Activated CD4-positive, alpha-beta T cell treated with anti-CD3 and anti-CD28 coated beads, Interleukin-2, amount 50 U/mL, for 48 hours (primary cell): ENCODE measurements around the gene RRP7A.
"Not testable (repeated sequence)": the region's sequence is repeated elsewhere in the genome, so short reads cannot be mapped to it uniquely, and the experiment has no call there.

Experiments
- DNase-seq, 2 experiments: peaks; one replicate each; pipeline ENCODE4 v3.0.0-alpha.2; 2020

Gene RRP7A

DNA sequence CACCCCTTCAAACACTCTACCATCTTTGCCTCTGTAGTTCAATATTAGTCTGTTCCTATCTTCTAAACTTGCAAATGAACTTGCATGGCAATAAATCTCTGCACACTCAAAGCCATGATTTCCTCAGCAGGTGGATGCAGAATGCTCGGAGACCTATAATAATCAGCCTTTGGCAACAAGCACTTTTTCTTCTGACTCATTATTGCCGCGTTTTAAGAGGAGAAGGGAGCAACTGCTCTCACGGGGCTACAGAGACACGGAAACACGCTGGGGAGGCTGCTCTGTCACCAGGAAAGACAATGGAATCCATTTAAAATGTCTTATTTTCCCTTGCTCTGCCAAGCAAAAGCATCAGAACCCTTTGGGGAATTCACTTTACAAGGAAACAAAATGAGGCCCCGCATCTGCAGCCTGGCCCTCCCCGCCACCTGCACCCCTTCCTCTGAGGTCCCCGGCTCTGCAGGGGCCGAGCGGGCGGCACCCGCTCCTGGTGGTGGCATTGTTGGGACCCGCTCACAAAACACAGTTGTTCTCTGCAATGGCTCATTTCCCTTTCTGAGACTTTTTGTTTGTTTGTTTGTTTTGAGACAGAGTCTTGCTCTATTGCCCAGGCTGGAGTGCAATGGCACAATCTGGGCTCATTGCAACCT is 15.6 kb upstream of the RRP7A start:
- not testable (repeated sequence) for DNase-seq

DNA sequence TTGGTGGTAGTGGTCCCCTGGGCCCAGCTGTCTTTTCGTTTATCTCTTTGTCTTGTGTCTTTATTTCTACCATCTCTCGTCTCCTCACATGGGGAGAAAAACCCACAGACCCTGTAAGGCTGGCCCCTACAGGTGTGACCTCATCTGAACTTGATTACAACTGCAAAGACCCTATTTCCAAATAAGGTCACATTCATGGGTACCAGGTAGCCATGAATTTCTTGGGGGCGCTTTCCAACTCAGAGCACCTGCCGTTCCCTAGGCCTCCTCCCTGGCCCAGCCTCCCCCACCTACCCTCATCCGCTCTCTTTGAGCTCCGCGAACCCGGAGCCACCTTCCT is 14.0 kb upstream of the RRP7A start:
- no peak for DNase-seq

DNA sequence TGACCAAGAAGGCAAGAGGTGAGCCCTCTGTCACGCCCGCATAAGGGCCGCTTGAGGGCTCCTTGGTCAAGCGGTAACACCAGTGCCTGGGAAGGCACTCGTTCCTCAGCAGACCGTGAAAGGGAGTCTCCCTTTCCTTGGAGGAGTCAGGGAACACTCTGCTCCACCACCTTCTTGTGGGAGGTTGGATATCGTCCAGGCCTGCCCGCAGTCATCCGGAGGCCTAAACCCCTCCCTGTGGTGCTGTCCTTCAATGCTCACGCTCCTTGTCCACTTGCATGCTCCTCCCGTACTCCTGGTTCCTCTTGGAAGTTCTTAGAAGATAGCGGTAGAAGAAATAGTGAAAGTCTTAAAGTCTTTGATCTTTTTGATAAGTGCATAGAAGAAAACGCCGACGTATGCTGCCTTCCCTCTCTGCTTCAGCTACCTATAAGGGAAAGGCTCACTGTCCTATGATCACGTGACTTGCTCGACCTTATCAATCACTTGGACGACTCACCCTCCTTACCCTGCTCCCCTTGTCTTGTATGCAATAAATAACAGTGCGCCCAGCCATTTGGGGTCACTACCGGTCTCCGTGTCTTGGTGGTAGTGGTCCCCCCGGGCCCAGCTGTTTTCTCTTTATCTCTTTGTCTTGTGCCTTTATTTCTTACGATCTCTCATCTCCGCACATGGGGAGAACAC is 11.9 kb upstream of the RRP7A start:
- not testable (repeated sequence) for DNase-seq

DNA sequence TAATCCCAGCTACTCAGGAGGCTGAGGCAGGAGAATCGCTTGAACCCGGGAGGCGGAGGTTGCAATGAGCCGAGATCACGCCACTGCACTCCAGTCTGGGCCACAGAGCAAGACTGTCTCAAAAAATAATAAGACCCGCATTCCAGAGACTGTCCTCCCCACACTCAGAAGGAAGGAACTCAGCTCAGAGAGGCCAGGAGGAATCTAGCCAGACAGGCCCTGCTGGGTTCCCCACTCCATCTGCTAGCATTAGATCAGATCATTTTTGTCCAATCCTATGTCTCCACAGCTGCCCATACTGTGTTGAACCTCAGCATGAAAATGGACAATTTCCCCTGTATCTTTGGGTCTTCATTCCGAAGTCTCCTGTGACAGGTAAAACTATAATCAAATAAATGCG is 9.8 kb upstream of the RRP7A start:
- not testable (repeated sequence) for DNase-seq

DNA sequence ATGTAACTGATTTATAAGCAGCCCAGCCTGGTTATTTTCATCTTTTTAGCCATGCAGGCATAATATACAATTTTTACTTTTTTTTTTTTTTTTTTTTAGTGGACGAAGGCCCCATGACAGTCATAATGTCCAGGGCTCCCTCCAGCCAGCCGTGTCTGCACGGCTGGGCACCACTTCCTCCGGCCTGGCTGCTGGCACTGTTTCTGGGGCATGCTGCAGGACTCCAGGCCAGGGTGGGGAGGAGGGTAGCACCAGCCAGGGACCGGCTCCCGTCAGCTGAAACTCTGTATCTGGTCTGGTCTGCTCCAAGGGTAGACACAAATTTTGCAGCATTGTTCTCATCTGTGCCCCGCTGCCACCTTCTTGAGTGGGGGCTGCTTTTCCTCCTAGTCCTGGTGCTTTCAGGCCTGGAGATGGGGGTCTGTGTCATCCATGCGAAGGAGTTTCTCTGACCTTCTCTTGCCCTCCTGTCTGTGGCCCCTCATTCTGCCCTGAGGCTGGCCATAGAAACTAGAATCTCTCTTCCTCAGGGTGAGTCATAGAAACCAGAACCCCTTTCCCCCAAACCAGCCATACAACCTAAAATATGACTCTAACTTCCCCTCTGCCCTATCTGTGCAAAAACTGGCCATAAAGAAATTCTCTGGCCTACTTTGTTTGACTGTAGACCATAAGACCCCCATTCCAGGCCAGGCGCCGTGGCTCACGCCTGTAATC is 9.2 kb upstream of the RRP7A start:
- DNase-seq, result no peak

DNA sequence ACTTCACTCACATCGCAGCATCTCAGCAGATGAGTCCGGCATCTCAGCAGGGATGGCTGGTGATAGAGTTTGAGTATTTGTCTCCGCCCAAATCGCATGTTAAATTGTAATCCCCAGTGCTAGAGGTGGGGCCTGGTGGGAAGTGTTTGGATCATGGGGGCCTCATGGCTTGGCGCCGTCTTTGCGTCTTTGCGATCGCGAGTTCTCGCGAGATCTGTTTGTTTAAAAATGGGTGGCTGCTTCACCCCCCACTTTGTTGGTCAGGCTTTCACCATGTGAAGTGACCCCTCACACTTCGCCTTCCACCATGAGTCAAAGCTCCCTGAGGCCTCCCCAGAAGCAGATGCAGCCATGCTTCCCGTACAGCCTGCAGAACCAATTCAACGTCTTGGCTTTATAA is 3.0 kb upstream of the RRP7A start:
- no peak for DNase-seq

DNA sequence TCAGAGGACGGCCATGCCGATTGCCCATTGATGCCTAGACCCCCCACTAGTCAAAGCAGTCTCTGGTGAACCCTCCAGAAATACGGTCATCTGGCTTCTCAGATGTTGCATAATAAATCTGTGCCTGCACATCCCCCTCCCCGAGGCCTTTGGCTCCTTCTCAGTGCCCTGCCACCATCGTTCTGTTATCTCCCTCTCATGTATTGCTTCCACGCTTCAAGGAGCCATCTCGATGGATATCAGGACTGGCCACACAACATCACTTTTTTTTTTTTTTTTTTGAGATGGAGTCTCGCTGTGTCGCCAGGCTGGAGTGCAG is 1.6 kb upstream of the RRP7A start:
- DNase-seq, result no peak

DNA sequence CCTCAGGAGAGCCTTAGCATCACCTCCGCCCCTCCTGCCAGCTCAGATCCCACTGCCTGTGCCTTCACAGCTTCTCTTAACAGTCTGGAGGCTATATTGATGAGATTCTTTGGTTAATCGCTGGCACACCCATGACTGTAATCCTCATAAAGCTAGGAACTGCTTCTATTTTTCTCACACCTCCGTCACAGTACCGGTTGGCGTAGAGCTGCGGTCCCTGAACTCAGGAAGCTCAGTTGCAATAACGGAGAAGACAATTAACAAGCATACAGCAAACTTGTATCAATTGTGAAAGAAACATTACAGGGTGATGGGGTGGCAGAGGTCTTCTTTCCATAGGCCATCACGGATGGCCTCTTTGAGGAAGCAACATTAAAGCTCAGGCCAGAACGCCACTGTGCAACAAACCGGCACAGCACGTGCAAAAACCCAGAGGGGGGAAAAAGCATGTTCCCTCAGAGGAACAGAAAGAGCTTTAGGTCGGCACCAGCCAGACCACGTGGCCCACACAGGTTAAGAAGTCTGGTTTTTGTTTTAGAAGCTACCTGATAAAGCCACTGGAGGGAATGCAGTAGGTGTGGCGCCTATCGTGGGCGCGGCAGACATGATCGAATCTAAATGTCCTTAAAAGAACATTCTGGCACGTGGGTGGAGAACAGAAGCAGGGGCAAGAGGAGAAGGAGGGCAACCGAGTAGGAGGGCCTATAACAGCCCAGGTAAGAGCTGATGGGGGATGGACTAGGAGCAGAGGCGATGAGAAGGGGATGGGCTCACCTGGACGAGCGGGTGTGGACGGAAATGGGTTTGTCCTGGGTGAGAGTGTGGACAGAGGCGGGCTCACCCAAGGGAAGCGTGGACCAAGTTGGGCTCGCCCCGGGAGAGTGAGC is 715 bp downstream of the RRP7A start:
- DNase-seq, result peak in 1 of 2 experiments; percentile 29

DNA sequence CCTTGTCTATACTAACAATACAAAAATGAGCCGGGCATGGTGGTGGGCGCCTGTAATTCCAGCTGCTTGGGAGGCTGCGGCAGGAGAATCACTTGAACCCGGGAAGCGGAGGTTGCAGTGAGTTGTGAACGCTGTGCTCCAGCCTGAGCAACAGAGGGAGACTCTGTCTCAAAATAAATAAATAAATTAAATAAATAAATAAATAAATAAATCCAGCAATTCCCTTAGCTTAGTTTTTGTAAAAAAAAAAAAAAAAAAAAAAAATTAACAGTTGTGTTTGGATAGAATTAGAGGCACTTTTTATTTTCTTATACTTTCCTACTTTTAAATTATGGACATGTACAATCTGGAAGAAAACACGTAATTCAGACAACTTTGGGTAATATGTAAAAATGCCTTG is 2.5 kb downstream of the RRP7A start:
- not testable (repeated sequence) for DNase-seq

DNA sequence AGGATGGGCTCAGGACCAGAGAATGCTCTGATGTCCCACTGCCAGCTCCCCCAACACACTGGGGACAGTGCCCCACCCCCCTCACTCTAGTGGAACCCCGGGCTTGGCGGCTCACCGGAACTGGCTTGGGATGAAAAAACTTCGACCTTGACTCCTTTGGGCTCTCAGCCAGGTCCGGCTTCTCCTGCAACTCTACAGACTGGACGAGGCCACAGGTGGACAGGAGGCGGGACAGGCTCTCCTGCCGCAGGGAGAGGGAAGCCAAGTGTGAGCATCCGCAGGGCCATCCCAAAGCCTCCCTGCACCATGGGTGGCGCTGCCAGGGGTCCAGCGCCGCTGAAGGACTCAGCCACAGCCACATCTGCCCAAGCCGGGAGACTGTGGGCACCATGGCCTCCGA is 3.7 kb downstream of the RRP7A start:
- DNase-seq, result no peak

DNA sequence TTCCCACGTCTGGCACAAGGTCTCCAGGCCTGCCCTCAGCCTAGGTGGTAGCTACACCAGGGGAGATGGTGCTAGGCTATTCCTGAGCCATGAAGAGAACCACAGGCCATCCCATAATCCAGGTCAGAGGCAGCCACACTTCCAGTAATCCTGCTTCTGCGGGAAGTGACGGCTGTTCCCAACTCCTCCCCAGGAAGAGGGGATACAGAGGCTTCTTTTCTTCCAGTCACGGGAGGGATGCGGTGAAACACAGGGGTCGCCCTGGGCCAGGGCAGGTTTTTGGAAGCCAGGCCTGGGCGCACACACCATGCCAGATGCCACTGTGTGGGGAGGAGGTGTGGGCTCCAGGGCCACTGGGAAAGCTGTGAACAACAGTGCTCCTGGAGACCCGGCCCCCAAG is 4.3 kb downstream of the RRP7A start:
- not testable (repeated sequence) for DNase-seq

DNA sequence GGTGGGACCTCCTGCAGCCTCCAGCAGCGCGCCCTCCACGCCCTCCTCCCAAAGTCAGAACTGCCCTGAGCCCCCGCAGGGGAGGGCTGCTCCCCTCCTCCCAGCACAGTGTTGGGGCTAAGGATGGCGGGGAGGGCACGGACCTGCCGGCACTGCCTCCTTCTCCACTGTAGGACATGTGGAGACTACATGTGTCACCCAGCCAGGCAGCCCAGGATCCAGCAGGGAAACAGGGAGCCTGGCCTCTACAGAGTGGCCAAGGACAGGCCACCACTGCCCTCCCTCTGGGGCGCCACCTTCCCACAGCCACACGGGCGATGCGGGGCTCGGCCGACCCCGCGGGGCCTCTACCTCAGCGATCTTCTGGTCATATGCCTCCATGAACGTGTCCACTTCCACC is 5.3 kb downstream of the RRP7A start:
- not testable (repeated sequence) for DNase-seq

DNA sequence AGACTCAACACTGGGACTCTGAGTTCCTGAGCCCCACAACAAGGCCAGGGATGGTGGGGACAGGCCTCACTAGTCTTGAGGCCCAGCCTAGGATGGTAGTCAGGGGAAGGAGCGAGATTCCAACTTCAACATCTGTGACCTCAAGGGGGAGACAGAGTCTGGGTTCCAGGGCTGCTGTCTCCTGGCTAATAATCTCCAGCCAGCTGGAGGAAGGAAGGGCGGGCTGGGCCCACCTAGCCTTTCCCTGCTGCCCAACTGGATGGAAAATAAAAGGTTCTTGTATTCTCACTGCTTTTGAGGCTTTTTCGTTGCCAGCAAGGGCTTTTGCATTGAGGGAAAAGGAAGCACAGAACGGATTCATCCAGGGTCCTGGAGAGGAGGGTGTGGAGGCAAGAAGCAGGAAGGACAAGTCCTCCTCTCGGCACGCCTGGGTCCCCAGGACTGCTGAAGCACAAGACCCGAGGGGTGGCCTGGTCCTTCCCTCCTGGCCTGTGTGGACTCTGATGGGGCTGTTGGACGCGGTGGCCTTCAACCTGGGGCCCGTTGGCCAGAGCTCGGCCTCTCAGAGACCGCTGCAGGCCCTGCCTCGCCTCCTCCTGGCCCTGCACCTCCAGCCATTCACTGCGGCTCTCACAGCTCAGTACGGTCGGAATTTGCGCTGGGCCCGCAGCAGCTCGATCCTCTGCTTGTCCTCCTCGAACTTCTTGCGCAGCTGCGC is 7.2 kb downstream of the RRP7A start:
- not testable (repeated sequence) for DNase-seq

DNA sequence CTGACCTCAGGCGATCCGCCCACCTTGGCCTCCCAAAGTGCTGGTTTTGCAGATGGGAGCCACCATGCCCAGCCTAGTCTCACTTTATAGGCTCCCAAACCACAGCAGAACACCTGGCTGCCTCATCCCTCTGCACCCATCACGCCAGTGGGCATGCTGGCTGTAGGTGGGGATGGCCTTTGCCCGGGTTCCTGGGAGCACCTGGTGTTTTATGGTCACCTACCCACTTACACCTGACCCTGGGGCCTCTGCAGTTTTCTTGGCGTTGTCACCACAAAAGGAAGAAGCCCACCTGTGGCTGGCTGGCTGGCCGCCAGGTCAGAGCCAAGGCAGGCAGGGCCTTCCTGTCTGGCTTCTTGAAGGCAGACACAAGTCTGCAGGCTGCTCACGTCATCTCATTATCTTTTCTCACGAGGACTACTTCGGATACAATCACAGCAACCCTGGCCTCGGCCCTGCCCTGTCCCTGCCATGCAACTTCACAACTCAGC is 8.2 kb downstream of the RRP7A start:
- DNase-seq, result no peak

DNA sequence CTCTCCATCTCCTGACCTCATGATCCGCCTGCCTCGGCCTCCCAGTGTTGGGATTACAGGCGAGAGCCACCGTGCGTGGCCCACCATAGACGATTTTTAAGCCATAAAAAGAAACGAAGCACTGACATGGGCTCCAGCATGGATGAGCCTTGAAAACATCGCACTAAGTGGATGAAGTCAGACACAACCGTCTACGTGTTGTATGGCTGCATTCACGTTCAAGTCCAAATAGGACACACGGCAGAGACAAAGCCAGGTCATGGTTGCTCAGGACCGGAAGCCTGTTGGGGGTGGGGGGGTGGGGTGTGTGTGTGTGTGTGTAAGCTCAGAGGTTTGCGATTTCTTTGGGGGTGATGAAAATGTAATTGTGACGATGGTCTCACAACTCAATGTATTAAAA is 10.0 kb downstream of the RRP7A start:
- peak in 1 of 2 experiments; percentile 22 for DNase-seq

DNA sequence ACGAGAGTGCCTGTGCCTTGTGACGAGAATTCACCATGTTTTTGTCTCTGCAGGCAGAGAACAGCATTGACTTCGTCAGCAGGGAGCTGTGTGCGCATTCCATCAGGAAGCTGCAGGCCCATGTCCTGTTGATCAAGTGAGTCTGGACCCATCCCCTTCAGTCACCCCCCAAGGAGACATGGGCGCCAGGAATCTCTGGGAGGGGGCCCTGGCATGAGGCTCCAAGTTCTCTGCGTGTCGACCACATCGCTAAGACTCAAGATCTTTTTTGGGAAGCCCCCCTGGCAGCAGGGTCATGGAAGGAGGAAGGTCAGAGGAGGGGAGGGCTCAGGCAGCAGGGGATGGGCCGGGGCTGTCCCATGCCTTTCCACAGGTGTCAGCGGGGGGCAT is 10.6 kb downstream of the RRP7A start:
- peak in 1 of 2 experiments; percentile 27 for DNase-seq

DNA sequence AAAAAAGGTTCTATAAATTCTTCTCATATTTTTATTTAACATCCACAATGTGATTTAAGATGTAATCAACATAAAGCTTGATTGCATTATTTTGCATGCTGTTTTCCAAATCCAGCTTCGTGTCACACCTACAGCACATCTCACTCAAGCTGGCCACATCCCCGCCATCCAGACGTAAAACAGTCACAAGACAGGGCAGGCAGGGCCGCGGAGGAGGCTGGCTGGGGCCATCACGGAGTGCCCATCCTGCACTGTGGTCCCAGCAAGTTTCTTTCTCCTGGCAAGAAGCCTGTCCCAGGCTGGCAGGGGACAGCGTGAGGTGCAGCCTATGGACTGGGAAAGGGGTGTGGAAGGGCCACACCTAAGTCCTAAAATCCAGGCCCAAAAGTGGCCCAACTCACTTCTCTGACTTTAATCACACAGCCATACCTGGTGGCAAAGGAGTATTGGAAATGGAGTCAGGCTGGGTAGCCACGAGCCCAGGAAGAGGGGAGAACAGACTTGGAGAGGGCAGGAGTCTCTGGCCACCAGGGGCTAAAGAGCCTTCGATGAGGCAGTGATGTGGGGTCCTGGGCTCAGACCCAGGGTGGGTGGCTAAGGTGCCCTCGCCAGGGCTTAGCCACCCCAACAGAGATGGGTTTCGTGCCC is 11.1 kb downstream of the RRP7A start:
- not testable (repeated sequence) for DNase-seq

DNA sequence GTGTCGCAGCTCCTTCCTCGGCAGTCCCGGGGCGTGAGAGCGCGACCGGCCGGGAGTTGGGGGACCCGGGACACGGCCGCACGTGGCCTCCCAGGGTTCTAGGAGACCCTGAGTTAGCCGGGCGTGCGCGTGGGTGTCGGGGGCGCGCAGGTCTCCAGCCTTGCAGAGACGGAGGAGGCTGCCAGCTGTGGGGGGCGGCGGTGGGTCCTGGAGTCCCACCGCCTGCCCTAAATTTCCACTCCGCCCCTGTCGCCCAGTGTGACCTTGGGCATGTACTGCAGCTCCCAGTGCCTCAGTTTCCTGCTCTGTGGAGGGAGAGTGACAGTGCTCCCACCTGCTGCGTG is 18.8 kb downstream of the RRP7A start:
- DNase-seq, result no peak

DNA sequence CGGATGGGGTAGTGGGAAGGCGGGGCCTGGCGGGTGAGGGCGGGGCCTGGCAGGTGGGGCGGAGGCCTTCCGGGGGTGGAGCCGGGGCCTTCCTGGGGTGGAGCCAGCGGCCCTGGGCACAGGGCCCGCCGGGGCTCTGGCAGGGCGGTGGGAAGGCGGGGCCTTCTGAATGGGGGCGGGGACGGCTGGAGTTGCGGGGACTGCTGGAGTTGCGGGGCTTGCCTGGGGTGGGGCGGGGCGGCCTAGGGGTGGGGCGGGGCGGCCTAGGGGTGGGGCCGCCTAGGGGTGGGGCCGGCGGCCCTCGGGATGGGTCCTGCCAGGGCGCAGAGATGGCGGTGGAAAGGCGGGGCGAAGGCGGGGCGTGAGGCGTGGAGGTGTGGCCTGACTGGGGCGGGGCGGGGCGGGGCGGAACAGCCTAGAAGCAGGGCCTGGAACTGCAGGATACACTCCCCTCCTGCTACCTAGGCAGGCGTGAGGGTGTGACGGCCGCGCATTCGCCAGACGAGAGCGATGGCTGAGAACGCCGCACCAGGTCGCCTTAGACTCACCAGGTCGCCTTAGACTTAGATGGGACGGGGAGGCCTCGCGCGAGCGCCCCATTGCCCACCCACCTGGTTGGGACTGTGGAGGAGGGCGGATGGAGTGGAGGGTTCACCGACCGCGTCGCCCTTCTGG is 19.3 kb downstream of the RRP7A start:
- peak; percentile 83 to 85 for DNase-seq

DNA sequence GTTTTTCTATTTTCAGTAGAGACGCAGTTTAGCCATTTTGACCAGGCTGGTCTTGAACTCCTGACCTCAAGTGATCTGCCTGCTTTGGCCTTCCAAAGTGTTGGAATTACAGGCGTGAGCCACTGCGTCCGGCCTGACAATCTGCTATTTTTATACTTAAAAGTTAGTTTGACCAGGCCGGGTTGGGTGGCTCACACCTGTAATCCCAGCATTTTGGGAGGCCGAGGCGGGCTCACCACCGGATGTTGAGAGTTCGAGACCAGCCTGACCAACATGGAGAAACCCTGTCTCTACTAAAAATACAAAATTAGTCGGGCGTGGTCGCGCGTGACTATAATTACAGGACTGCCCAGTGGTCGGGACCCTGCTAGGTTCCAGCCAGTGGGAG is 19.8 kb downstream of the RRP7A start:
- not testable (repeated sequence) for DNase-seq

DNA sequence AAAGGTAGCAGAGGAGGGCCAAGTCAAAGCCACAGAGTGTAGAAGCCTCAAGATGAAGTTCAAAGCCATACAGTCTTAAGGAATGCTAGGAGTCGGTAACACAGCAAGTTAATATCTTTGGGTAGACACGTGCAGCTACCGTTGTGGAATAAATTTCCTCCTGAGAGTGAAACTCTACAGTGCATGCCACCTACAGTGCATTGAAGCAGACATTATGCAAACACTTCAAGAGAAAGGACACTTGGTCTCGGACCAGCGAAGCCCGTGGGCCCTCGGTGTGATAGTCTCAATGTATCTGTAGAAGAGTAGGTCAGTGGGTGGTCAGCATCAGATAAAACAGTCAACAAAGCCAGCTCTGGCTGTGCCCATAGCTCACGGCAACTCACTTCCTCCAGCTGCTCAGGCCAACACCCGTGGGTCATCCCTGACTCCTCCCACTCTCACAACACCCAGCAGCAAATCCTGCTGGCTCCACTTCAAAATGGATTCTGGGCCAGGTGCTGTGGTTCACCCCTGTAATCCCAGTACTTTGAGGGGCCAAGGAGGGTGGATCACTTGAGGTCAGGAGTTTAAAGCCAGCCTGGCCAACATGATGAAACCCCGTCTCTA is 24.0 kb downstream of the RRP7A start:
- not testable (repeated sequence) for DNase-seq
